Fibroblast of lung (primary cell): ENCODE measurements around the gene MBNL3.

Experiments
- EZH2 ChIP-seq: IDR thresholded peaks from 2 replicates; pipeline ENCODE4 v1.5.1; 2012; ENCODE audit warnings: low read length, control low read depth, mild to moderate bottlenecking; ENCODE audit errors: missing control alignments
- TF ChIP-seq, protein P1 (sequence below), 2 donors: IDR thresholded peaks in 1 of 2; conservative IDR thresholded peaks in 1 of 2; 1 replicate in 1 of 2; 2 replicates in 1 of 2; pipeline ENCODE4 v1.5.1; 2011 to 2012; ENCODE audit warnings: low read length in 2 of 2, control low read depth in 1 of 2, inconsistent platforms in 1 of 2, low read depth in 1 of 2, mild to moderate bottlenecking in 1 of 2

DNA sequence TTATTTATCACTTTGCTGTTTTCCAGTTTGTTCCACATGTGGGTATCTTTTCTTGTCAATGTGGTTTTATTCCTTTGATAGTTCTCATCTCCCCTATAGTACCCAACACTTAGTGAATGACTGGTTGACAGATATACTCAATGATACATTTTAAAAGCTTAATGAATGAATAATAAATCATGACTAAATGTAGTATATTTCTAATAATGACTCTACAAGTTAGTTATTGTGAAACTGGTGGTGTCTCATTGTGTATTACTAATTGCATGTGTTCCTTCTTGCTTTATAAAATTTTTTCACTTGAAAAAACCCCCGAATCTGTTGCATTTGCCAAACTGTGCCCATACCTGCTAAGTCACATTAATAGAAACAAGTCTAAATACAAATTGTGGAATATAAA, 95.4 kb downstream of the MBNL3 start:
- TF ChIP-seq, protein P1, sequence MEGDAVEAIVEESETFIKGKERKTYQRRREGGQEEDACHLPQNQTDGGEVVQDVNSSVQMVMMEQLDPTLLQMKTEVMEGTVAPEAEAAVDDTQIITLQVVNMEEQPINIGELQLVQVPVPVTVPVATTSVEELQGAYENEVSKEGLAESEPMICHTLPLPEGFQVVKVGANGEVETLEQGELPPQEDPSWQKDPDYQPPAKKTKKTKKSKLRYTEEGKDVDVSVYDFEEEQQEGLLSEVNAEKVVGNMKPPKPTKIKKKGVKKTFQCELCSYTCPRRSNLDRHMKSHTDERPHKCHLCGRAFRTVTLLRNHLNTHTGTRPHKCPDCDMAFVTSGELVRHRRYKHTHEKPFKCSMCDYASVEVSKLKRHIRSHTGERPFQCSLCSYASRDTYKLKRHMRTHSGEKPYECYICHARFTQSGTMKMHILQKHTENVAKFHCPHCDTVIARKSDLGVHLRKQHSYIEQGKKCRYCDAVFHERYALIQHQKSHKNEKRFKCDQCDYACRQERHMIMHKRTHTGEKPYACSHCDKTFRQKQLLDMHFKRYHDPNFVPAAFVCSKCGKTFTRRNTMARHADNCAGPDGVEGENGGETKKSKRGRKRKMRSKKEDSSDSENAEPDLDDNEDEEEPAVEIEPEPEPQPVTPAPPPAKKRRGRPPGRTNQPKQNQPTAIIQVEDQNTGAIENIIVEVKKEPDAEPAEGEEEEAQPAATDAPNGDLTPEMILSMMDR (conservative IDR thresholded peaks at IDR 0.05 in 1 of 2, IDR thresholded peaks at IDR 0.05 in 1 of 2; ENCODE audit: low read depth in 1 of 2, low read length in 2 of 2) = no peak
- TF ChIP-seq EZH2 = no peak
